Smooth muscle cell (in vitro differentiated cells): ENCODE results near the gene EPB41L4A. TPM values are rescaled to one million over a fixed set of nuclear protein-coding genes. Genes with fewer than 3 reads are reported as not detected.

Experiments used
- DNase-seq: peaks from one replicate; lab custom pipeline; 2025; ENCODE audit not compliant: unreplicated experiment; lab: John Stamatoyannopoulos, UW
- H2AFZ ChIP-seq: fragments of 200-600 bp; sonication (generic); 2 replicates; pipeline ENCODE4 v1.6.0; 2016; ENCODE audit warnings: antibody characterized with exemption, low read depth, mild to moderate bottlenecking
- H3F3A ChIP-seq: fragments of 200-600 bp; sonication (generic); 2 replicates; pipeline ENCODE4 v1.6.0; 2017; ENCODE audit warnings: antibody characterized with exemption, low read depth
- H3K27ac ChIP-seq: fragments of 200-600 bp; sonication (generic); 2 replicates; pipeline ENCODE4 v1.5.1; 2016; ENCODE audit warnings: low read depth, mild to moderate bottlenecking
- H3K27me3 ChIP-seq: fragments of 200-600 bp; sonication (generic); 2 replicates; pipeline ENCODE4 v1.6.1; 2016; ENCODE audit warnings: low read depth, mild to moderate bottlenecking
- H3K36me3 ChIP-seq: fragments of 200-600 bp; sonication (generic); 2 replicates; pipeline ENCODE4 v1.5.1; 2016; ENCODE audit warnings: low read depth
- H3K4me1 ChIP-seq: fragments of 200-600 bp; sonication (generic); 2 replicates; pipeline ENCODE4 v1.5.1; 2016; ENCODE audit warnings: low read depth
- H3K4me2 ChIP-seq: fragments of 200-600 bp; sonication (generic); 2 replicates; pipeline ENCODE4 v1.6.0; 2016; ENCODE audit warnings: mild to moderate bottlenecking
- H3K4me3 ChIP-seq: fragments of 200-600 bp; sonication (generic); 2 replicates; pipeline ENCODE4 v1.5.1; 2016; ENCODE audit warnings: mild to moderate bottlenecking
- H3K79me2 ChIP-seq: fragments of 200-600 bp; sonication (generic); 2 replicates; pipeline ENCODE4 v1.6.0; 2016; ENCODE audit warnings: low read depth, mild to moderate bottlenecking
- H3K9ac ChIP-seq: fragments of 200-600 bp; sonication (generic); 2 replicates; pipeline ENCODE4 v1.6.0; 2016; ENCODE audit warnings: low read depth
- H3K9me3 ChIP-seq: fragments of 200-600 bp; sonication (generic); replicated peaks from 2 replicates; pipeline ENCODE4 v1.5.1; 2016; ENCODE audit warnings: low read depth
- H4K20me1 ChIP-seq: fragments of 200-600 bp; sonication (generic); 2 replicates; pipeline ENCODE4 v1.6.0; 2016; ENCODE audit warnings: low read depth
- CTCF ChIP-seq: fragments of 200-600 bp; sonication (generic); IDR thresholded peaks from 2 replicates; pipeline ENCODE4 v1.5.1; 2017; ENCODE audit warnings: borderline replicate concordance, mild to moderate bottlenecking, antibody characterized with exemption; ENCODE audit not compliant: insufficient read depth, poor library complexity, severe bottlenecking
- WGBS: methylation state at CpG from one replicate; pipeline ENCODE4 v1.1.7; 2016; ENCODE audit warnings: low lambda C conversion rate; 5-methylcytosine and 5-hydroxymethylcytosine counted together
- polyA plus RNA-seq: library from polyadenylated mRNA; unstranded; fragments of >200 nt; fragmentation: Nextera tagmentation; extraction: Ambion mirVana; gene quantifications from 2 replicates; pipeline ENCODE4 v1.2.1, GENCODE V29; 2016
- total RNA-seq: library from RNA; depleted of rRNA; stranded (reverse); fragments of >200 nt; gene quantifications from 2 replicates; pipeline ENCODE4 v1.2.3, GENCODE V29; 2014

Gene EPB41L4A
- total and polyA plus RNA-seq, 2 experiments from 2014 or later: 2.9 to 8.9 TPM

GRCh38 chr5:112196584-112196983, 222.5 kb downstream of the EPB41L4A start:
- Histone ChIP-seq H3K36me3 (no peaks in the 10 kb centered on the region), H3F3A (no peaks in the 10 kb centered on the region), H3K27ac (no peak overlapping the region), H3K4me1 (no peaks in the 10 kb centered on the region), H3K79me2 (no peaks in the 10 kb centered on the region), H3K9me3 (no peaks in the 10 kb centered on the region), H3K27me3 (no peaks in the 10 kb centered on the region), H3K9ac (no peak overlapping the region), H2AFZ (no peak overlapping the region), H3K4me3 (no peak overlapping the region), H3K4me2 (no peak overlapping the region), H4K20me1 (no peaks in the 10 kb centered on the region)
- WGBS: 97% methylated on average over 3 of the region's 3 CpGs
- no peak for TF ChIP-seq CTCF
- DNase-seq: no peak

- Histone ChIP-seq H3K27ac (no peak overlapping the region), H3K4me3 (no peak overlapping the region), H3K79me2 (no peaks in the 10 kb centered on the region), H3K4me1 (no peaks in the 10 kb centered on the region), H3K9me3 (no peaks in the 10 kb centered on the region), H3F3A (no peaks in the 10 kb centered on the region), H3K27me3 (no peaks in the 10 kb centered on the region), H3K36me3 (no peaks in the 10 kb centered on the region), H3K9ac (no peak overlapping the region), H2AFZ (no peak overlapping the region), H3K4me2 (no peak overlapping the region), H4K20me1 (no peaks in the 10 kb centered on the region)
- DNase-seq: no peak
- WGBS: 94% methylated on average over 4 of the region's 4 CpGs
- no peak for TF ChIP-seq CTCF
These were observed 223.2 kb downstream of the EPB41L4A start for GRCh38 chr5:112195924-112196323.

GRCh38 chr5:112192866-112193265, 226.2 kb downstream of the EPB41L4A start:
- Histone ChIP-seq H3K4me3 (no peak overlapping the region), H3K79me2 (no peaks in the 10 kb centered on the region), H3K36me3 (no peaks in the 10 kb centered on the region), H3K9ac (no peak overlapping the region), H3K4me1 (no peaks in the 10 kb centered on the region), H3K9me3 (no peaks in the 10 kb centered on the region), H3K4me2 (no peak overlapping the region), H3K27me3 (no peaks in the 10 kb centered on the region), H3F3A (no peaks in the 10 kb centered on the region), H4K20me1 (no peaks in the 10 kb centered on the region), H2AFZ (no peak overlapping the region), H3K27ac (no peak overlapping the region)
- TF ChIP-seq CTCF: no peak
- 95% methylated on average over 3 of the region's 3 CpGs for WGBS
- no peak for DNase-seq

GRCh38 chr5:112192072-112192471, 227.0 kb downstream of the EPB41L4A start:
- Histone ChIP-seq H3K79me2 (no peaks in the 10 kb centered on the region), H3K36me3 (no peaks in the 10 kb centered on the region), H3F3A (no peaks in the 10 kb centered on the region), H3K27me3 (no peaks in the 10 kb centered on the region), H3K4me2 (no peak overlapping the region), H4K20me1 (no peaks in the 10 kb centered on the region), H3K9me3 (no peaks in the 10 kb centered on the region), H3K4me1 (no peaks in the 10 kb centered on the region), H2AFZ (no peak overlapping the region), H3K4me3 (no peak overlapping the region), H3K27ac (no peak overlapping the region), H3K9ac (no peak overlapping the region)
- DNase-seq: no peak
- 97% methylated on average over 4 of the region's 4 CpGs for WGBS
- TF ChIP-seq CTCF: no peak
